Measurements from ENCODE around the gene B4GALT3.

B4GALT3 gene

GRCh38 chr1:161121834-161122233 lies 55.5 kb downstream of the B4GALT3 start:
- no peak for DNase-seq
